ENCODE data around the gene HOXD3.
A peak's percentile ranks its signal among the peaks of the same experiment; 100 is the strongest.

HOXD3 gene

DNA sequence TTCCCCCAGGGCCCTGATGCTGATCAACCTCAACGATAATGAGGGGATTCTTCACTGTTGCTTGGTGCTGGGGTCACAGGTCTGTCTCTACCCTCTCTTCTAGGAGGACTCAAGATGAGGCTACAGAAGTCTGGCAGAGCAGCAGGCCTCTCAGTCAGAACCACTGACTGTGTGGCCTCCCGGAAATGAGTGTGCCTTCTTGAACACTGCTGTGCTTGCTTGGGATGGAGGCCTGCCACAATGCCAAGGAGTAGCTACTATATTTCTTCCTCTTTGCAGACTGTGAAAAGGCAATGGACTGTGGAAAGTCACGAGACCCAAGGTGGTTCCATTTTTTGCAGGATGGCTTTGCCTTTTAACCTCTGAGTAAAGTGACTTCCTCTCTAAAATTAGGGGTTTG lies 25.6 kb downstream of the HOXD3 start:
- no peak for DNase-seq

GRCh38 chr2:176184749-176185148 lies 27.6 kb downstream of the HOXD3 start:
- no peak for DNase-seq

GRCh38 chr2:176186024-176186423 lies 28.9 kb downstream of the HOXD3 start:
- DNase-seq: no peak

- peak; percentile 40 to 57 for DNase-seq
Observed at GRCh38 chr2:176187200-176187898, 30.2 kb downstream of the HOXD3 start.

DNA sequence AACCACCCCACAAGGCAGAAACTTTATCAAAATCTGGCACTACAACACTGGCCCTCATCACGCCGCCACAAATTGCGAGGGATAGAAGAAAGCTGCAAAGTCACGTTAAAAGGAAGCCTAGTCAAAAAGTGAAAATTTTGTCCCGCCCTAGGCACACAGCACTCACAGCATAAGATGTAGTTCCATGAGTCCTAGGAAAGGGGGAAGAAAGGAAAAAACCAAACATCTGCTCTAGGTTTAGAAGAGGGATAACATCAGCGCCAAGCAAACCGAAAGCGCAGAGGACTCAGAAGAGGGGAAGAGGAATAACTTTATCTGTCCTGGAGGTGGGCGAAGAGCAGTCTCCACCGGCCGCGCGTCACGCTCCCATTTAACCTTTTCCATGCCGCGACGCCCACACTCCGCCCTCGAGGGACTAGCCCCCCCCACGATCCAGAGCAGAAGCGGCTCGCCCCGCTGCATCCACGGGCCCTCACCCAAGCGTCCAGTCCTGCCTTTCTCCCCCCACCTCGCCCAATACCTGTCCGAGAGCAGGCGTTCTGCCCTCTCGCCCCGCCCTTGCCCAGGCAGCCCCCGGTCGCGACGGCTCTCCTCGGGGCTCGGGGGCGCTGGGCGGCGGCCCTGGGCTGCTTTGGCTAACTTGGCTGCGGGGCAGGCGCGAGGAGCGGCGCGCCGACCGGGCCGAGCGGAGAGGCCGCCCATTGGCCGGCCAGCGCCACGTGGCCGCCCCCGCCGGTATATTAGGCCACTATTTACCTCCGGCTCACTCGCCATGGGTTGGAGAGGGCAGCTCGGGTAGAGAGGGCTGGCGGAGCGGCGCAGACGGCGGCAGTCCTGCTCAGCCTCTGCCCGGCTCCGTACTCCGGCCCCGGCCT lies 31.0 kb downstream of the HOXD3 start, which contains the start of gene HOXD1:
TSS of gene HOXD1 (plus strand) at position 770 of the 875 bp plus-strand sequence. CDS start 134 bp downstream, outside the sequence.
- peak; percentile 62 to 93 for DNase-seq

DNA sequence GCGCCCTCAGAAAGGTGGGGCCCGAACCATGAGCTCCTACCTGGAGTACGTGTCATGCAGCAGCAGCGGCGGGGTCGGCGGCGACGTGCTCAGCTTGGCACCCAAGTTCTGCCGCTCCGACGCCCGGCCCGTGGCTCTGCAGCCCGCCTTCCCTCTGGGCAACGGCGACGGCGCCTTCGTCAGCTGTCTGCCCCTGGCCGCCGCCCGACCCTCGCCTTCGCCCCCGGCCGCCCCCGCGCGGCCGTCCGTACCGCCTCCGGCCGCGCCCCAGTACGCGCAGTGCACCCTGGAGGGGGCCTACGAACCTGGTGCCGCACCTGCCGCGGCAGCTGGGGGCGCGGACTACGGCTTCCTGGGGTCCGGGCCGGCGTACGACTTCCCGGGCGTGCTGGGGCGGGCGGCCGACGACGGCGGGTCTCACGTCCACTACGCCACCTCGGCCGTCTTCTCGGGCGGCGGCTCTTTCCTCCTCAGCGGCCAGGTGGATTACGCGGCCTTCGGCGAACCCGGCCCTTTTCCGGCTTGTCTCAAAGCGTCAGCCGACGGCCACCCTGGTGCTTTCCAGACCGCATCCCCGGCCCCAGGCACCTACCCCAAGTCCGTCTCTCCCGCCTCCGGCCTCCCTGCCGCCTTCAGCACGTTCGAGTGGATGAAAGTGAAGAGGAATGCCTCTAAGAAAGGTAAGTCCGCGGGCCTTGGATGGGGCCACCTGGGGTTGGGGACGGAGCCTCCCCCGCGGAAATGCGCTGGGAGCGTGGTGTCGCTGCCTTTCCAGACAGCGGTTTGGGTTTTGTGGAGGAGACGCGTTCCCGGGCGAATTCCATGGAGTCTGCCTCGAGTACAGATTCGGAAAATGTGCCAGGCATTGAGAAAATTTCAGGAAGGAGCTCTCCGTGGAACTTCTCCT lies 31.9 kb downstream of the HOXD3 start:
- peak in 1 of 2 experiments; percentile 70 for DNase-seq

DNA sequence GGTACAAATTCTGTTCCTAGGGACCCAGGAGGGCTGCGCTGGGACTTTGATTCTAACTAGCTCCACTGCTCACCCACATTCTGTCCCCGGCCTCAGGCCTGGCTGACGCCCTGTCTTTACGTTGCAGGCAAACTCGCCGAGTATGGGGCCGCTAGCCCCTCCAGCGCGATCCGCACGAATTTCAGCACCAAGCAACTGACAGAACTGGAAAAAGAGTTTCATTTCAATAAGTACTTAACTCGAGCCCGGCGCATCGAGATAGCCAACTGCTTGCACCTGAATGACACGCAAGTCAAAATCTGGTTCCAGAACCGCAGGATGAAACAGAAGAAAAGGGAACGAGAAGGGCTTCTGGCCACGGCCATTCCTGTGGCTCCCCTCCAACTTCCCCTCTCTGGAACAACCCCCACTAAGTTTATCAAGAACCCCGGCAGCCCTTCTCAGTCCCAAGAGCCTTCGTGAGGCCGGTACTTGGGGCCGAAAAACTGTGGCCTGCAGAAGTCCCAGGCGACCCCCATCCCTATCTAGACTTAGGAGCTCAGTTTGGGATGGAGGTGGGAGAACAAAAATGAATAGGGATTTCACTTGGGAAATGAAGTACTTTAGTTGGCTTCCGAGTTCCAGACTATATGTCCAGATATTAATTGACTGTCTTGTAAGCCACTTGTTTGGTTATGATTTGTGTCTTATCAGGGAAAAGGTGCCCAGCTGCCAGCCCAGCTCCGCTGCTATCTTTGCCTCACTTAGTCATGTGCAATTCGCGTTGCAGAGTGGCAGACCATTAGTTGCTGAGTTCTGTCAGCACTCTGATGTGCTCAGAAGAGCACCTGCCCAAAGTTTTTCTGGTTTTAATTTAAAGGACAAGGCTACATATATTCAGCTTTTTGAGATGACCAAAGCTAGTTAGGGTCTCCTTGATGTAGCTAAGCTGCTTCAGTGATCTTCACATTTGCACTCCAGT lies 32.9 kb downstream of the HOXD3 start:
- DNase-seq: peak; percentile 46 to 59

GRCh38 chr2:176192351-176192750 lies 35.2 kb downstream of the HOXD3 start:
- no peak for DNase-seq

DNA sequence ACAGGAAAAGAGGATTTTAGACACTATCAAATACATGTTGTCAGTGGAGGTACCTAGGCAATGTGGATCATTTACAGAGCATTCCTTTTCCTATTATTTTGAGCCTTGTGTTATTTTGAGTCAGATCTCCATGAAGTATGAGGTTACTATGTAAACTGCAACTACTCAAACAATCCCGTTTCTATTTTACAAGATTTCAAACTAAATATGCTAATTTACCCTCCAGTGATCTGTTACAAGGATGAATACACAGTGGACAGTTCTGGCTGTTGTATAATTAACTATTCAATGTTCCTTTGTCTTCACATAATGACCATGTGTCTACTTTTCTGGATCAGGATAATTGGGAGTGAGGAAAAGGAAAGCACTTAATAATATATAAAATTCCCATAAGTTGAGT lies 35.9 kb downstream of the HOXD3 start:
- DNase-seq: peak; percentile 52 to 59

GRCh38 chr2:176199902-176200301 lies 42.8 kb downstream of the HOXD3 start:
- DNase-seq: no peak

DNA sequence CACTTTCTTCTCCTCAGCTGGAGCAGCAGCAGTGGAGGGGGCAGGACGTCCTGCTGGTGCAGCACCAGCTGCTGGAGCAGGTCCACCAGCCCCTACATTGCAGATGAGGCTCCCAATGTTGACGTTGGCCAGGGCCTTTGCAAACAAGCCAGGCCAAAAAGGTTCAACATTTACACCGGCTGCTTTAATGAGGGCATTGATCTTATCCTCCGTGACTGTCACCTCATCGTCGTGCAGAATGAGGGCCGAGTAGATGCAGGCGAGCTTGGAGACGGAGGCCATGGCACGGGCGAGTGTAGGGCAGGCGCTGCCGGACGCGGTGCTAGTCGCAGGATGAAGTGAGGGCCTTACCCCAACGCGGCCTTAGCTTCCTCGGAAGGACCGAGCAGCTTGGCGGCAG lies 43.9 kb downstream of the HOXD3 start:
- DNase-seq: no peak

DNA sequence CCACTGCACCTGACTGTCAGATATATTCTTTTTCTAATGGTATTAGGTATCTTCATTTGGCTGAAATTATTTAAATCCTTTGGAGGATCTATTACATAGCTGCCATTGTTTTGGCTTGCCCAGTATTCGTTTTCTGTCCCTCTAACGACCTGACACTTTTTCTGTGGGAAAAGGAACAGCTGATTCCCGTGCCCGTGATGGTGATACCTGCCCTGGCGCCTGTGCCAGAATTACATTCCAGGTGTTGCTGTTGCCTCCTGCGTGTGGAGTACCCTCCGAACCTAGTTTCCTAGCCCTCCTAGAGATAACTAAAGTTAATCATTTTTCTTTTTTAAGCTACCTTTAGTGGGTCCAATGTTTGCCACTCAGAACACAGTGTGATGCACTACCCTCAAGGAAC lies 45.4 kb downstream of the HOXD3 start:
- DNase-seq: peak in 1 of 2 experiments; percentile 6

DNA sequence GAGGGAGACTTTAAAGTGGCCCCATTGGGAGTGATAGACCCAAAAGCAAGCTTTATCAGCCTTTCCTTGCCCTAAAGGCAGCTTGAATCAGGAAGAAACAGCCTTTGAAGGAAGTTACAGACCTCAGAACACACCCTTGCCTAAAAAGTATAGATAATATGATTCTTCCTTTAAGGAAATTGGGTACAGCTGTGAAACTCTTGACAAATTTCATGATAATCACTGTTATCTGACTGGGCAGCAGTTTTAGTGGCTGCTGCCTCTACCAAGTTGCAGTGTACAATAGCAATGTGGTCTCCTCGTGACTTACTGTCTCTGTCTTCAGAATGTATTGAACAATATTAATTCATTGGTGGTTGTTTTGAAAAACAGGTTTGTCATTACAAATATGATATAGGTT lies 48.0 kb downstream of the HOXD3 start:
- DNase-seq: no peak

- DNase-seq: no peak
Observed at GRCh38 chr2:176206136-176206535, 49.0 kb downstream of the HOXD3 start.

- DNase-seq: no peak
Observed at GRCh38 chr2:176206682-176207081, 49.6 kb downstream of the HOXD3 start.

GRCh38 chr2:176211110-176211509 lies 54.0 kb downstream of the HOXD3 start:
- DNase-seq: no peak

GRCh38 chr2:176212276-176212675 lies 55.2 kb downstream of the HOXD3 start:
- no peak for DNase-seq

- DNase-seq: no peak
Observed at GRCh38 chr2:176213406-176213805, 56.3 kb downstream of the HOXD3 start.

Data from NCI-H526 (cell line).